ENCODE results near the gene CDC42BPG.

GRCh38 chr11:64810891-64811272, 33.6 kb downstream of the CDC42BPG start:
- TF ChIP-seq CTCF (IDR thresholded peaks at IDR 0.05) (no peak), POLR2A (IDR thresholded peaks at IDR 0.05) (no peak), POLR2AphosphoS5 (IDR thresholded peaks at IDR 0.05; ENCODE audit: insufficient read depth in 1 of 2, low read depth in 1 of 2) (no peak)
